SU-DHL-6 (cell line): ENCODE data around the gene MPV17.

Source experiments
- H2AFZ ChIP-seq: fragments of 200-600 bp; sonication (generic); 2 replicates; pipeline ENCODE4 v1.6.1; 2014; ENCODE audit warnings: low read depth, mild to moderate bottlenecking, moderate library complexity, mixed read lengths, antibody characterized with exemption, low read length; ENCODE audit not compliant: severe bottlenecking
- H3F3A ChIP-seq: fragments of 200-600 bp; shearing (Covaris generic); 2 replicates; pipeline ENCODE4 v1.6.0; 2016; ENCODE audit warnings: antibody characterized with exemption, mild to moderate bottlenecking; ENCODE audit not compliant: insufficient read depth
- H3K27ac ChIP-seq: fragments of 200-600 bp; sonication (generic); 2 replicates; pipeline ENCODE4 v1.5.1; 2016; ENCODE audit warnings: low read depth, mild to moderate bottlenecking, low read length, moderate library complexity, mixed read lengths
- H3K27me3 ChIP-seq: fragments of 200-600 bp; sonication (generic), shearing (Covaris generic); 2 replicates; pipeline ENCODE4 v1.6.0; 2014; ENCODE audit warnings: mild to moderate bottlenecking, low read length
- H3K36me3 ChIP-seq: fragments of 200-600 bp; sonication (generic); 2 replicates; pipeline ENCODE4 v1.6.1; 2014; ENCODE audit warnings: mild to moderate bottlenecking, low read length, mixed read lengths
- H3K4me2 ChIP-seq: fragments of 300-600, 200-600 bp; shearing (Covaris generic), sonication (generic); 2 replicates; pipeline ENCODE4 v1.6.0; 2014; ENCODE audit warnings: low read length, low read depth, mild to moderate bottlenecking; ENCODE audit not compliant: poor library complexity, severe bottlenecking
- H3K4me3 ChIP-seq: fragments of 200-600 bp; sonication (generic); 2 replicates; pipeline ENCODE4 v1.5.1; 2014; ENCODE audit warnings: antibody characterized with exemption, low read length, mild to moderate bottlenecking, mixed read lengths; ENCODE audit not compliant: insufficient read depth, poor library complexity, severe bottlenecking
- H3K79me2 ChIP-seq: fragments of 200-600 bp; sonication (generic); 2 replicates; pipeline ENCODE4 v1.6.1; 2014; ENCODE audit warnings: mild to moderate bottlenecking, low read length, moderate library complexity; ENCODE audit not compliant: insufficient read depth
- H3K9ac ChIP-seq: fragments of 200-600 bp; sonication (generic); 2 replicates; pipeline ENCODE4 v1.7.0; 2014; ENCODE audit warnings: mild to moderate bottlenecking, low read length
- H3K9me2 ChIP-seq: fragments of 200-600 bp; sonication (generic); replicated peaks from 2 replicates; pipeline ENCODE4 v1.6.1; 2014; ENCODE audit warnings: low read length; ENCODE audit not compliant: insufficient read depth
- H3K9me3 ChIP-seq: fragments of 200-600 bp; sonication (generic); 2 replicates; pipeline ENCODE4 v1.6.1; 2014; ENCODE audit warnings: low read length, mixed read lengths; ENCODE audit not compliant: insufficient read depth
- H4K20me1 ChIP-seq: fragments of 200-600 bp; sonication (generic); 2 replicates; pipeline ENCODE4 v1.6.1; 2014; ENCODE audit warnings: low read depth, mild to moderate bottlenecking, antibody characterized with exemption, low read length, moderate library complexity, mixed read lengths
- CTCF ChIP-seq: fragments of 200-600 bp; sonication (generic); IDR thresholded peaks from one replicate; pipeline ENCODE4 v1.5.1; 2017; ENCODE audit warnings: antibody characterized with exemption, mild to moderate bottlenecking, low read length, moderate library complexity; ENCODE audit not compliant: insufficient read depth, poor library complexity, severe bottlenecking
- EZH2phosphoT487 ChIP-seq: fragments of 200-600 bp; sonication (generic), shearing (Covaris generic); conservative IDR thresholded peaks from 2 replicates; pipeline ENCODE4 v1.6.1; 2018; ENCODE audit warnings: mild to moderate bottlenecking, antibody characterized with exemption, low read length, moderate library complexity, mixed read lengths

MPV17 gene

GRCh38 chr2:27307545-27308358, 15.1 kb downstream of the MPV17 start:
- no peaks in the 10 kb centered on the region for H4K20me1 ChIP-seq
- no peak overlapping the region for H2AFZ ChIP-seq
- H3K9ac ChIP-seq: no peak overlapping the region
- TF ChIP-seq CTCF (no peak), EZH2phosphoT487 (no peak)
- H3K4me2 ChIP-seq: no peak overlapping the region
- H3K9me2 ChIP-seq: no peaks in the 10 kb centered on the region
- H3K27ac ChIP-seq: no peak overlapping the region
- no peaks in the 10 kb centered on the region for H3K79me2 ChIP-seq
- H3K9me3 ChIP-seq: no peaks in the 10 kb centered on the region
- H3K27me3 ChIP-seq: no peaks in the 10 kb centered on the region
- H3F3A ChIP-seq: no peaks in the 10 kb centered on the region
- no peaks in the 10 kb centered on the region for H3K36me3 ChIP-seq
- H3K4me3 ChIP-seq: no peak overlapping the region

GRCh38 chr2:27307287-27307544, 15.7 kb downstream of the MPV17 start:
- H2AFZ ChIP-seq: no peak overlapping the region
- H4K20me1 ChIP-seq: no peaks in the 10 kb centered on the region
- no peaks in the 10 kb centered on the region for H3K79me2 ChIP-seq
- H3K36me3 ChIP-seq: no peaks in the 10 kb centered on the region
- TF ChIP-seq CTCF (no peak), EZH2phosphoT487 (no peak)
- H3K27me3 ChIP-seq: no peaks in the 10 kb centered on the region
- no peaks in the 10 kb centered on the region for H3F3A ChIP-seq
- no peak overlapping the region for H3K4me3 ChIP-seq
- H3K27ac ChIP-seq: no peak overlapping the region
- H3K9ac ChIP-seq: no peak overlapping the region
- no peaks in the 10 kb centered on the region for H3K9me2 ChIP-seq
- H3K9me3 ChIP-seq: no peaks in the 10 kb centered on the region
- H3K4me2 ChIP-seq: no peak overlapping the region

GRCh38 chr2:27306573-27307286, 16.2 kb downstream of the MPV17 start:
- H3F3A ChIP-seq: no peaks in the 10 kb centered on the region
- H3K9me3 ChIP-seq: no peaks in the 10 kb centered on the region
- no peaks in the 10 kb centered on the region for H3K27me3 ChIP-seq
- no peaks in the 10 kb centered on the region for H4K20me1 ChIP-seq
- no peaks in the 10 kb centered on the region for H3K9me2 ChIP-seq
- H3K27ac ChIP-seq: no peak overlapping the region
- no peak overlapping the region for H3K4me3 ChIP-seq
- no peaks in the 10 kb centered on the region for H3K36me3 ChIP-seq
- no peak overlapping the region for H3K4me2 ChIP-seq
- H3K79me2 ChIP-seq: no peaks in the 10 kb centered on the region
- no peak overlapping the region for H2AFZ ChIP-seq
- TF ChIP-seq EZH2phosphoT487 (no peak), CTCF (no peak)
- H3K9ac ChIP-seq: no peak overlapping the region
